Fibroblast of villous mesenchyme (primary cell): ENCODE measurements around the gene ACTRT2. TPM values are rescaled to one million over a fixed set of nuclear protein-coding genes. Genes with fewer than 3 reads are reported as not detected.

Experiments used
- DNase-seq: peaks from one replicate; pipeline ENCODE4 v3.0.0-alpha.2; 2010; ENCODE audit warnings: low read depth
- H3K4me3 ChIP-seq: 2 replicates; pipeline ENCODE4 v1.5.1; 2011; ENCODE audit warnings: low read depth, mild to moderate bottlenecking, low read length
- total RNA-seq: library from RNA; depleted of rRNA; stranded (reverse); fragments of >200 nt; gene quantifications from 2 replicates; pipeline ENCODE4 v1.2.3, GENCODE V29; 2012
- TF ChIP-seq, protein P1 (sequence below): IDR thresholded peaks from 2 replicates; pipeline ENCODE4 v1.5.1; 2012; ENCODE audit warnings: low read depth, mild to moderate bottlenecking, low read length; ENCODE audit not compliant: insufficient read depth

Gene ACTRT2
- total RNA-seq, 1 donor, result not detected

DNA sequence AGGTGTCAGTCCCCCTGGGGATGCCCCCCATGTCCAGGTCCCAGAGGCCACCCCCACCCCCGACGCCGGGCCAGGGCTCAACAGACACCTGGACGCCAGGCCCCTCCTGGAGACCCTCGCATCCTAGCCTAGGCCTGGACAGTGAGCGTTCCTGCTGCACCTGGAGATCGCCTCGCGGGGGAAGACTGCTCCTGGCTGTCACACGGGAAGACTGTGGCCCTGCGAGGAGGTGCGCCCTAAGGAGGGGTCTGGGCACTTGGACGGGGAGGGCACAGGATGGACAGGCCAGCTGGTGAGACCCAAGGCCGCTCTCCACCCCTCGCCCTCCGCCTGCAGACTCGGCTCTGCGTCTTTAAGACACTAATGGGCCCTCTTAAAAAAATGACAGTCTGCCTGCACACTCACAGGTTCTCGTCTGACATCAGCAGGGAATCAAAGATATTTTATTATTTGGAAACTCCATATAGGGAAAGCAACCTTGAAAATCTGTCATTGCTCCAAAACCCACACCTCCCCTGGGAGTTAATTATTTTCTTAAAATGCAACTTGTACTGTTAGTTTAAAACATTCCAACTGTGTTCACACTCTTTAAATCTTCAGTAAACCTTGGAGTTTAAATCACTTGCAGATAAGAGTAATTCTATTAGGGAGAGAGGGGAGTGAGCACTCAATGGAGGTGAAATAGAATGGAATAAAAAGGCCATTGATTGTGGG lies 45.6 kb upstream of the ACTRT2 start:
- DNase-seq, result no peak

DNA sequence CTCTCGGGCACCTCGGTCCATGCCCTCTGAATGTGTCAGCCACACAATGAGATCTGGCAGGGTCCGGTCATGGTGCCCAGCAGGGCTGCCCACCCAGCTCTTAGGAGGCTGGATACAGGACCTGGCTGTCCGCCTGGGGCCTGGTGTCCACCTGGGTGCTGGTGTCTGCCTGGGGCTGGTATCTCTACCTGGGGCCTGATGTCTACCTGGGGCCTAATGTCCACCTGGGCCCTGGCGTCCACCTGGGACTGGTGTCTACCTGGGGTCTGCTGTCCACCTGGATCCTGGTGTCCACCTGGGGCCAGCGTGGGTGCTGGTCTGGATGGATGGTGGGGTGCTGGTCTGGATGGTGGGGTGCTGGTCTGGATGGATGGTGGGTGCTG lies 45.1 kb upstream of the ACTRT2 start:
- DNase-seq, result no peak
- no peak overlapping the region for H3K4me3 ChIP-seq
- TF ChIP-seq, protein P1, sequence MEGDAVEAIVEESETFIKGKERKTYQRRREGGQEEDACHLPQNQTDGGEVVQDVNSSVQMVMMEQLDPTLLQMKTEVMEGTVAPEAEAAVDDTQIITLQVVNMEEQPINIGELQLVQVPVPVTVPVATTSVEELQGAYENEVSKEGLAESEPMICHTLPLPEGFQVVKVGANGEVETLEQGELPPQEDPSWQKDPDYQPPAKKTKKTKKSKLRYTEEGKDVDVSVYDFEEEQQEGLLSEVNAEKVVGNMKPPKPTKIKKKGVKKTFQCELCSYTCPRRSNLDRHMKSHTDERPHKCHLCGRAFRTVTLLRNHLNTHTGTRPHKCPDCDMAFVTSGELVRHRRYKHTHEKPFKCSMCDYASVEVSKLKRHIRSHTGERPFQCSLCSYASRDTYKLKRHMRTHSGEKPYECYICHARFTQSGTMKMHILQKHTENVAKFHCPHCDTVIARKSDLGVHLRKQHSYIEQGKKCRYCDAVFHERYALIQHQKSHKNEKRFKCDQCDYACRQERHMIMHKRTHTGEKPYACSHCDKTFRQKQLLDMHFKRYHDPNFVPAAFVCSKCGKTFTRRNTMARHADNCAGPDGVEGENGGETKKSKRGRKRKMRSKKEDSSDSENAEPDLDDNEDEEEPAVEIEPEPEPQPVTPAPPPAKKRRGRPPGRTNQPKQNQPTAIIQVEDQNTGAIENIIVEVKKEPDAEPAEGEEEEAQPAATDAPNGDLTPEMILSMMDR, result no peak

More for the DNA sequence above, 45.6 kb upstream of the ACTRT2 start:
- no peak overlapping the region for H3K4me3 ChIP-seq
- TF ChIP-seq, protein P1, result no peak

DNA sequence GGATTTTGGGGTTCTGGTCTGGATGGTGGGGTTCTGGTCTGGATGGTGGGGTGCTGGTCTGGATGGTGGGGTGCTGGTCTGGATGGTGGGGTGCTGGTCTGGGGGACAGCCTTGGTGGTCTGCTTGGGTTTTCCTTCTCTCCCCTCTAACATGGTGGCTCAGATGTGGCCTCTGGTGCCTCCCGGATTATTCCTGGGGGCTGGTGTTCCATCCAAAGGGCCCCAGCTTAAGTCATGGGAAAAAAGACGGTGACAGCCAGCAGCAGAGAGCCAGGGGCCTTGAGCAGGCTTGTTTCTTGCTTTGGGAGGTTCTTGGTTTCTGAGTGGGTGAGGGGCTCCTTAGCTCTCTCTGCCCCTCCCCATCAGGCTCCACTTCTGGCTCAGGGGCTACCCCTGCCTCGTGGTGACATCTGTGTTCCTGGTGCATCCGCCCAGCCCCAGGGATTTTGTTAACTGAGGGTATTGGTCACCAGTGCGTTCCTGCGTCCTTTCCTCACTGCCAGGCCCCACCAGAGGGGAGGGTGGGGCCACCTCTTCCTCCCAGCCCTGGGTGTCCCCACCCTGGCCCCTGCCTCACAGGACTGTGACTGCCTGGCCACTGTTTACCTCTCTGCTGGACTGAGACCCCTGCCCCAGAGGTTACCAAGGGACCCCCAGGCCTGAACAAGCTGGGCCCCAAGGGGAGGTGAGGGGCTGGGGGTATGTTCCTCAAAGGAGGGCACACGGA lies 43.2 kb upstream of the ACTRT2 start:
- H3K4me3 ChIP-seq, result no peak overlapping the region
- DNase-seq, result no peak
- TF ChIP-seq, protein P1, result no peak

DNA sequence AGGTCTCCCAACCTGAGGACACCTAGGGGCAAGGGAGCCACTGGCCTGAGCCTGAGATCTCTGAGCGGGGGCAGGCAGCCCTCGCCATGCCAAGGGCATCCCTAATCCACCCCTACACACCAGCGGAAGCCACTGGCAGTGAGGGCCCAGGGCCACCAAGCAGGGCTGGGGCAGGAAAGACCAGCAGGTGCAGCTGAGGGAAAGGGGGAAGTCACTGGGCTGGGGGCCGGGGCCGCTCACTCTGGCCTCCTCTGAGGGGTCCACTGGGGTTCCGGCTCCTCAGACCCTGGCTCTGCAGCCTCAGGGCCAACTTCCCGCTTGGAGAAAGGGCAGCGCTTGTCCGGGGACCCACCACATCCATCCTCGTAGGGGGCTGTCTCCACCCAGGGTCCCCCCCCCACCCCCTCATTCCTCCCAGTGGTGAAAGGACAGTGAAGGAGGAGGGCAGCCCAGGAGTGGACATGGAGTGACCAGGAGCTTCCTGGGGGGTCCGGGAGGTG lies 42.5 kb upstream of the ACTRT2 start:
- no peak overlapping the region for H3K4me3 ChIP-seq
- DNase-seq, result no peak
- TF ChIP-seq, protein P1, result no peak

DNA sequence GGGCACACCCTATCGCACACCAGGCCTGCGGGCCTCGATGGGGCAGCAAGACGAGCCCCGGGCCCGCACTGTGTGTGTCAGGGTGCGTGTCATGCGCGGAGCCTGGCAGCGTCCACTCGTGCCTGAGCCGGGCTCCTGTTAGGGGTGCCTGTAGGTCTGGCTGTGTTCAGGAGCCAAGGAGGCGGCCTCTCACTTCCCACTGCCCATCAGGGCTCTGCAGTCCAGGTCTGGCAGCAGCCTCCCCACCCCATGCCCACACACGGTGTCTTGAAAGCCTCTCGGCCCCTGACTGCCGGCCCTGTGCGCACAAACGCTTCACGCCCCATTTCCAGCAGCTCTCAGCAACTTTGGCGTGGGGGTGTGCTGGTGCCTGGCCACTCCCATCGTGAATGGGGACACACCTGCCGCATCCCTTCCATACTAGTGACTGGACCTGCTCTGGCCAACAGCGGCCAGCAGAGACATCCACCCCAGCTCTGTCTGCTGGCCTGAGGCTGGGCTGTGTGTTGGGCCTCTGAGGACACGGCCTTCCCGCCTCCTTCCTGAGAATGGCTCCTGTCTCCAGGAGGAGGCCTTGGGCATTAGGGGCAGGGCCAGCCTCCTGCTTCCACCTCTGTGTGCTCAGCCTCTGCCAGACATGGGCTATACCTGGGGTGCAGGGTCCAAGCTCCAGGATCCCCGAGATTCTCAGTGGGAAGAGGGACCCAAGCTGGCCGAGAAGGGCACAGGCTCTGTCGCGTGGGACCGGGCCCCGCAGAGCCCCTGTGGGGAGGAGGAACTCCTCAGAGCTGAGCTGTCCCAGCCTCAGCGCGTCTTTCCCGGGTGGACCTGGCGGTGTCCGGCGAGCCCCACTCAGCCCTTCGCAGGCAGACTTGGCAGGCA lies 41.8 kb upstream of the ACTRT2 start:
- TF ChIP-seq, protein P1, result no peak
- DNase-seq, result no peak
- no peak overlapping the region for H3K4me3 ChIP-seq

DNA sequence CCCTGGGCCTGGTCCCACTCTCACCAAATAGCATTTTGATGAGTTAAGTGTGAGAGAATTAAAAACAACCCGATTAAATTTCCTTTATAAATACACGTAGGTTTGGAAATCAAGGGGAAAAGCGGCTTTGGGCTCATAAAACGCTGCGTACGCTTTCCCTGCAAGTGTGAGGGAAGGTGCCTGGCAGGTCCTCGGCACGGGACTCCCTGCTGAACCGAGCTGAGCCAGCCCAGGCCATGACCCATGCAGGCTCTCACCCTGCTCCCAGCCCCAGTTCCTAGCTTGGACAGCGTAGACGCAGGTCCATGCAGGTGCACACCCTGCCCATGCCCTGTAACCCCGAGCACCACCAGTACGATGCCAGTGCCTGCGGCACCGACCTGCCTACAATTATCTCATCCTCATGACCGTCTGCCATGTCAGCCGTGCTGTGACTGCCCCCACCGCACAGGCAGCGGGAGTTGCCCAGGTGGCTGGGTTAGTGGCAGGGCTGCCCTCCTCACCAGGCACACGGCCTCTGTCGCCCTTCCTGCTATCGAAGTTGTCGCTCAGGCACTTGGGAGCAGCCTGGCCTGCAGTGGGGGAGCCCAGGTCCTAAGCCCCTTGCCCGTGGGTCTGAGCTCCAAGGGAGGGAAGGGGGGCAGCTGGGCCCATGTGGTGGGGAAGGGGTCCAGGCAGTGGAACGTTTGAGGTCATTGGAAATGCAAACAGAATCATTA lies 41.0 kb upstream of the ACTRT2 start:
- no peak for DNase-seq
- TF ChIP-seq, protein P1, result no peak

More for the DNA sequence above, 41.0 kb upstream of the ACTRT2 start:
- no peak overlapping the region for H3K4me3 ChIP-seq
